Measurements from ENCODE around the gene FOLR1.
"Not testable (repeated sequence)": the region's sequence is repeated elsewhere in the genome, so short reads cannot be mapped to it uniquely, and the experiment has no call there.

DNA sequence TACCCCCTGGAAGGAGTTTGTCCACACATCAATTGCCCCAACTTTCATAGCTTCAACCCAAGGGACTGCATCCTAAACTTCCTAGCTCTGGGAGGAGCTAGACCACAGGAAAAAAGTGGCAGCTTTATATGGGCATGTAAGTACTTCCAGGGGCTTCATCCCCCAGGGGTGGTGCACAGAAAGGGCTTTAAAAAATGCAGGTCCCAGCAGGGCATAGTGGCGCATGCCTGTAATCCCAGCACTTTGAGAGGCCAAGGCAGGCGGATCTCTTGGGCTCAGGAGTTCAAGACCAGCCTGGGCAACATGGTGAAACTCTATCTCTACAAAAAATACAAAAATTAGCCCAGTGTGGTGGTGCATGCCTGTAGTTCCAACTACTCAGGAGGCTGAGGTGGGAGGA lies 14.9 kb downstream of the FOLR1 start:
- TF ChIP-seq POLR2A (IDR thresholded peaks at IDR 0.05): not testable (repeated sequence)
- TF ChIP-seq, protein P1, sequence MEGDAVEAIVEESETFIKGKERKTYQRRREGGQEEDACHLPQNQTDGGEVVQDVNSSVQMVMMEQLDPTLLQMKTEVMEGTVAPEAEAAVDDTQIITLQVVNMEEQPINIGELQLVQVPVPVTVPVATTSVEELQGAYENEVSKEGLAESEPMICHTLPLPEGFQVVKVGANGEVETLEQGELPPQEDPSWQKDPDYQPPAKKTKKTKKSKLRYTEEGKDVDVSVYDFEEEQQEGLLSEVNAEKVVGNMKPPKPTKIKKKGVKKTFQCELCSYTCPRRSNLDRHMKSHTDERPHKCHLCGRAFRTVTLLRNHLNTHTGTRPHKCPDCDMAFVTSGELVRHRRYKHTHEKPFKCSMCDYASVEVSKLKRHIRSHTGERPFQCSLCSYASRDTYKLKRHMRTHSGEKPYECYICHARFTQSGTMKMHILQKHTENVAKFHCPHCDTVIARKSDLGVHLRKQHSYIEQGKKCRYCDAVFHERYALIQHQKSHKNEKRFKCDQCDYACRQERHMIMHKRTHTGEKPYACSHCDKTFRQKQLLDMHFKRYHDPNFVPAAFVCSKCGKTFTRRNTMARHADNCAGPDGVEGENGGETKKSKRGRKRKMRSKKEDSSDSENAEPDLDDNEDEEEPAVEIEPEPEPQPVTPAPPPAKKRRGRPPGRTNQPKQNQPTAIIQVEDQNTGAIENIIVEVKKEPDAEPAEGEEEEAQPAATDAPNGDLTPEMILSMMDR (IDR thresholded peaks at IDR 0.05): not testable (repeated sequence)
